Fibroblast of lung (primary cell): Measurements from ENCODE around the gene OCA2. TPM values are rescaled to one million over a fixed set of nuclear protein-coding genes. Genes with fewer than 3 reads are reported as not detected.

Source experiments
- DNase-seq, 2 donors: peaks; one replicate each; pipeline versions ENCODE4 v3.0.0 to v3.0.0-alpha.2; 2010; ENCODE audit warnings: low read depth in 2 of 2
- H2AFZ ChIP-seq: 2 replicates; pipeline ENCODE4 v1.5.1; 2012; ENCODE audit warnings: low read length, control low read depth, inconsistent platforms
- H3K27ac ChIP-seq: 2 replicates; pipeline ENCODE4 v1.5.1; 2011; ENCODE audit warnings: low read length, control low read depth; ENCODE audit not compliant: insufficient read depth
- H3K27me3 ChIP-seq: 2 replicates; pipeline ENCODE4 v1.5.1; 2011; ENCODE audit warnings: mild to moderate bottlenecking, low read length; ENCODE audit not compliant: control insufficient read depth, insufficient read depth
- H3K36me3 ChIP-seq: 2 replicates; pipeline ENCODE4 v1.5.1; 2011; ENCODE audit warnings: low read length; ENCODE audit not compliant: control insufficient read depth, insufficient read depth
- H3K4me1 ChIP-seq: 2 replicates; pipeline ENCODE4 v1.5.1; 2011; ENCODE audit warnings: low read length; ENCODE audit not compliant: control insufficient read depth, insufficient read depth; ENCODE audit errors: extremely low read depth
- H3K4me2 ChIP-seq: 2 replicates; pipeline ENCODE4 v1.5.1; 2011; ENCODE audit warnings: low read length, control low read depth; ENCODE audit not compliant: insufficient read depth; ENCODE audit errors: extremely low read depth
- H3K4me3 ChIP-seq, 4 experiments: fragments of 200-600 bp in 1 of 4; sonication (generic) in 1 of 4; replicated peaks in 1 of 4; 2 replicates each; pipeline ENCODE4 v1.5.1; 2011 to 2016; ENCODE audit warnings: low read length in 4 of 4, low read depth in 3 of 4, mild to moderate bottlenecking in 3 of 4, control low read depth in 2 of 4, inconsistent platforms in 1 of 4, mixed read lengths in 1 of 4; ENCODE audit not compliant: insufficient read depth in 1 of 4; ENCODE audit errors: control extremely low read depth in 1 of 4
- H3K79me2 ChIP-seq: 2 replicates; pipeline ENCODE4 v1.5.1; 2012; ENCODE audit warnings: mild to moderate bottlenecking, low read length, inconsistent platforms; ENCODE audit not compliant: control insufficient read depth, insufficient read depth
- H3K9ac ChIP-seq: 2 replicates; pipeline ENCODE4 v1.5.1; 2011; ENCODE audit warnings: mild to moderate bottlenecking, low read length, control low read depth; ENCODE audit not compliant: insufficient read depth
- H3K9me3 ChIP-seq: 2 replicates; pipeline ENCODE4 v1.5.1; 2012; ENCODE audit warnings: low read depth, low read length; ENCODE audit not compliant: control insufficient read depth, insufficient read depth
- H4K20me1 ChIP-seq: 2 replicates; pipeline ENCODE4 v1.5.1; 2011; ENCODE audit warnings: low read length; ENCODE audit not compliant: control insufficient read depth, insufficient read depth; ENCODE audit errors: extremely low read depth
- CTCF ChIP-seq, 2 donors: IDR thresholded peaks in 1 of 2; conservative IDR thresholded peaks in 1 of 2; 1 replicate in 1 of 2; 2 replicates in 1 of 2; pipeline ENCODE4 v1.5.1; 2011 to 2012; ENCODE audit warnings: low read length in 2 of 2, control low read depth in 1 of 2, inconsistent platforms in 1 of 2, low read depth in 1 of 2, mild to moderate bottlenecking in 1 of 2
- EZH2 ChIP-seq: IDR thresholded peaks from 2 replicates; pipeline ENCODE4 v1.5.1; 2012; ENCODE audit warnings: low read length, control low read depth, mild to moderate bottlenecking; ENCODE audit errors: missing control alignments
- polyA plus RNA-seq, 2 donors: library from polyadenylated mRNA; depleted of rRNA in 1 of 2; stranded (reverse) in 1 of 2; unstranded in 1 of 2; fragments of >200 nt; gene quantifications; 2 replicates each; pipeline ENCODE4 v1.2.1, GENCODE V29; 2011 to 2012; ENCODE audit warnings: missing spikeins in 1 of 2
- total RNA-seq: library from RNA; depleted of rRNA; stranded (reverse); fragments of >200 nt; gene quantifications from 2 replicates; pipeline ENCODE4 v1.2.1, GENCODE V29; 2014

OCA2 gene
- total and polyA plus RNA-seq, 2 donors (not counting 1 experiment from before 2014, with no cell fraction given): not detected

DNA sequence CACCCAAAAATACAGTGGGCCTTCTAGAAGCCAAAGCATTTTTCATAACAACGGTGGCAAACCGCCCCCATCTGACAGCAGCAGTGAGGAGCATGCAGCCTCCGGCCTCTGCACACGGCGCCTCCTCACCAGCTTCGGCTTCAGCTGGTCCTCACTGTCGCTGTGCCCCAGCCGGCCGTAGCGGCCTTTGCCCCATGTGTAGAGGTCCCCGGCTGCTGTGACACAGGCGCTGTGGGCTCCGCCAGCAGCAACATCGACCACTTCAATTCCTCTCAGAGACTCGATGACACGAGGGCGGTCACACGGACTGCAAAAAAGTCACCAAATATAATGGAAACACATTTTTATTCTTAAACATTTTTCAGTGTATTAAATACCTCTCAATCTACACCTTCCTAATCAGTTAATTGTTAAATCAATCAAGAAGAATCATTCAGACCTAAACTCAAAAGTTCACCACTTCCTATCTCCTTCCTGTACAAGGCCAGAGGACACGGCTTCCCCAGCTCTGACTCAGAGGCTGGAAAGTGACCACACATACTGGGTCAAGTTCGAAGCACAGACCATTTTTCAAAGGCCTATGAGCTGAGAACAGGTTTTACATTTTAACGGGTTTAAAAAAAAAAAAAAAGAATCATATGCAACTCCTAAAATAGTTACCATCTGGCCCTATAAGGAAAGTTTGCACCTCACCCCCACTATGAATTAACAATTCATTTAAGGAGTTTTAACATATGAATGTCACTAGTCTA lies 33.6 kb upstream of the OCA2 start:
- Histone ChIP-seq H3K79me2 (no peaks in the 10 kb centered on the region), H3K9ac (no peak overlapping the region), H3K27me3 (no peaks in the 10 kb centered on the region), H2AFZ (no peak overlapping the region), H3K9me3 (no peaks in the 10 kb centered on the region), H3K27ac (peak overlapping the region; percentile 51), H3K4me3 (no peak overlapping the region), H3K4me2 (peak overlapping the region; percentile 69), H3K4me1 (peaks cover 9% of the 10 kb centered on the region), H4K20me1 (no peaks in the 10 kb centered on the region), H3K36me3 (peaks cover 9% of the 10 kb centered on the region)
- DNase-seq: peak; percentile 65 to 70
- TF ChIP-seq EZH2: no peak
- TF ChIP-seq CTCF (conservative IDR thresholded peaks at IDR 0.05 in 1 of 2, IDR thresholded peaks at IDR 0.05 in 1 of 2; ENCODE audit: low read depth in 1 of 2, low read length in 2 of 2): no peak

- no peak overlapping the region for H3K27ac ChIP-seq
- no peak overlapping the region for H3K9ac ChIP-seq
- H3K79me2 ChIP-seq: no peaks in the 10 kb centered on the region
- H3K27me3 ChIP-seq: no peaks in the 10 kb centered on the region
- no peak overlapping the region for H3K4me3 ChIP-seq
- H3K9me3 ChIP-seq: no peaks in the 10 kb centered on the region
- peaks cover 11% of the 10 kb centered on the region for H3K36me3 ChIP-seq
- peaks cover 9% of the 10 kb centered on the region for H3K4me1 ChIP-seq
- TF ChIP-seq CTCF (conservative IDR thresholded peaks at IDR 0.05 in 1 of 2, IDR thresholded peaks at IDR 0.05 in 1 of 2; ENCODE audit: low read depth in 1 of 2, low read length in 2 of 2): no peak
- TF ChIP-seq EZH2: no peak
- no peak overlapping the region for H2AFZ ChIP-seq
- H3K4me2 ChIP-seq: no peak overlapping the region
- H4K20me1 ChIP-seq: no peaks in the 10 kb centered on the region
- no peak for DNase-seq
These were observed 32.8 kb upstream of the OCA2 start for GRCh38 chr15:28131946-28132345.

DNA sequence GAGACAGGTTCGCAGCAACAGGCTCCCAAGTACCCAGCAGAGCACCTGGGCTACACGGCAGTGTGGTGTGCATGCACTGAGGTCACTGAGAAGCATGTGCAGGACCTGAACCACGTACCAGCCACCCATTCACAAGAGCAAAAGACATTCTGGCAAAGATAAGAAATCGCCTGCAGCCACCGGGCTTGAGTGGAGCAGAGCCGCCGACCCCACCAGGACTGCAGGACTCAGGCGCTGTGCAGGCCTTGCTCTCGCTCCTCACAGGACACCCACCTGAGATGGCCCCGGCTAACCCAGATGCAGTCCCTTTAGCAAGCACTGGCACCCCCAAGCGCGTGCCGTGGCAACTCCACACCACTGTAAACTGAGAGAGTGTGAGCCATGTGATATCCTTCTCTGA lies 32.3 kb upstream of the OCA2 start:
- Histone ChIP-seq H3K27ac (no peak overlapping the region), H2AFZ (no peak overlapping the region), H3K9ac (no peak overlapping the region), H3K9me3 (no peaks in the 10 kb centered on the region), H3K4me3 (no peak overlapping the region), H3K4me1 (peaks cover 9% of the 10 kb centered on the region), H4K20me1 (no peaks in the 10 kb centered on the region), H3K79me2 (no peaks in the 10 kb centered on the region), H3K4me2 (no peak overlapping the region), H3K27me3 (no peaks in the 10 kb centered on the region), H3K36me3 (peaks cover 11% of the 10 kb centered on the region)
- no peak for DNase-seq
- no peak for TF ChIP-seq CTCF (conservative IDR thresholded peaks at IDR 0.05 in 1 of 2, IDR thresholded peaks at IDR 0.05 in 1 of 2; ENCODE audit: low read depth in 1 of 2, low read length in 2 of 2)
- no peak for TF ChIP-seq EZH2
